Stimulated activated CD8-positive, alpha-beta memory T cell treated with anti-CD3 and anti-CD28 coated beads, Interleukin-4, amount 100 ng/mL, for 24 hours (primary cell): ENCODE measurements around the gene COPA.

Experiments used
- DNase-seq: peaks from one replicate; pipeline ENCODE4 v3.0.0-alpha.2; 2020; ENCODE audit warnings: low read depth

The COPA gene

GRCh38 chr1:160264795-160265307 lies 78.2 kb downstream of the COPA start:
- DNase-seq: no peak

- DNase-seq: peak; percentile 97
Measured at GRCh38 chr1:160261893-160262794, 80.9 kb downstream of the COPA start, which contains the start of gene DCAF8. TSS of gene DCAF8 (minus strand) at chr1:160262549. CDS start at chr1:160244008, 18,541 bp downstream.

- DNase-seq: peak; percentile 53
Measured at GRCh38 chr1:160261556-160261892, 81.5 kb downstream of the COPA start.

- no peak for DNase-seq
Measured at GRCh38 chr1:160260406-160261382, 82.4 kb downstream of the COPA start.

- DNase-seq: no peak
Measured at GRCh38 chr1:160258177-160258798, 84.8 kb downstream of the COPA start.

GRCh38 chr1:160257411-160258015 lies 85.5 kb downstream of the COPA start:
- DNase-seq: no peak

GRCh38 chr1:160256396-160257046 lies 86.5 kb downstream of the COPA start:
- DNase-seq: no peak

GRCh38 chr1:160255781-160256300 lies 87.2 kb downstream of the COPA start:
- no peak for DNase-seq

- DNase-seq: no peak
Measured at GRCh38 chr1:160251687-160252526, 91.1 kb downstream of the COPA start.

GRCh38 chr1:160251011-160251410 lies 92.0 kb downstream of the COPA start:
- no peak for DNase-seq

GRCh38 chr1:160247053-160247452 lies 96.0 kb downstream of the COPA start:
- DNase-seq: no peak

- no peak for DNase-seq
Measured at GRCh38 chr1:160245434-160245833, 97.6 kb downstream of the COPA start.

GRCh38 chr1:160244209-160244608 lies 98.8 kb downstream of the COPA start:
- no peak for DNase-seq

- DNase-seq: no peak
Measured at GRCh38 chr1:160243767-160244166, 99.3 kb downstream of the COPA start.

- no peak for DNase-seq
Measured at GRCh38 chr1:160239582-160240299, 103.3 kb downstream of the COPA start.
